ENCODE data around the gene PROC. TPM values are rescaled to one million over a fixed set of nuclear protein-coding genes. Genes with fewer than 3 reads are reported as not detected.

PROC gene
- total RNA-seq, 4 donors from 2014 or later: not detected

GRCh38 chr2:127410871-127411652 lies 7.2 kb upstream of the PROC start:
- Histone ChIP-seq H3K27me3 (peaks cover 0 to 5% of the 10 kb centered on the region in 2 donors), H3K36me3 (no peaks in the 10 kb centered on the region), H3K4me3 (peak overlapping the region in 1 of 4 donors; percentile 1), H3K4me1 (peaks cover 3 to 46% (median 26%) of the 10 kb centered on the region in 4 donors), H3K9me3 (peaks cover 0 to 3% (median 0%) of the 10 kb centered on the region in 4 donors), H3K27ac (peak overlapping the region; percentile 41 to 76 (median 71))
- DNase-seq (ENCODE audit: low spot score in 2 of 2): no peak
- 4 to 10% methylated on average over 6 of the region's 6 CpGs for WGBS, 2 donors
- TF ChIP-seq POLR2A (IDR thresholded peaks at IDR 0.05): no peak
- peak in 1 of 2 donors; percentile 39 for TF ChIP-seq EP300 (IDR thresholded peaks at IDR 0.05)
- TF ChIP-seq CTCF (IDR thresholded peaks at IDR 0.05): no peak

- 57 to 65% methylated on average over 12 of the region's 12 CpGs for WGBS, 2 donors
- Histone ChIP-seq H3K4me3 (peak overlapping the region in 1 of 4 donors; percentile 1), H3K4me1 (peaks cover 3 to 52% (median 30%) of the 10 kb centered on the region in 4 donors), H3K27me3 (peaks cover 0 to 11% of the 10 kb centered on the region in 2 donors), H3K36me3 (no peaks in the 10 kb centered on the region), H3K27ac (peak overlapping the region in 2 of 4 donors; percentile 73 to 76), H3K9me3 (peaks cover 0 to 3% (median 0%) of the 10 kb centered on the region in 4 donors)
- TF ChIP-seq CTCF (IDR thresholded peaks at IDR 0.05) (no peak), EP300 (IDR thresholded peaks at IDR 0.05) (peak in 1 of 2 donors; percentile 71)
- peak in 1 of 2 donors; percentile 58 for DNase-seq (ENCODE audit: low spot score in 2 of 2)
These were observed 6.4 kb upstream of the PROC start for GRCh38 chr2:127411653-127412369.

GRCh38 chr2:127413200-127413599 lies 5.0 kb upstream of the PROC start:
- 74 to 77% methylated on average over 3 of the region's 3 CpGs for WGBS, 2 donors
- Histone ChIP-seq H3K27ac (no peak overlapping the region), H3K36me3 (no peaks in the 10 kb centered on the region), H3K27me3 (peaks cover 0 to 22% of the 10 kb centered on the region in 2 donors), H3K4me3 (no peak overlapping the region), H3K4me1 (peaks cover 3 to 43% (median 30%) of the 10 kb centered on the region in 4 donors), H3K9me3 (peaks cover 0 to 3% (median 0%) of the 10 kb centered on the region in 4 donors)
- no peak for TF ChIP-seq CTCF (IDR thresholded peaks at IDR 0.05)
- TF ChIP-seq EP300 (IDR thresholded peaks at IDR 0.05): no peak
- TF ChIP-seq POLR2A (IDR thresholded peaks at IDR 0.05): no peak
- no peak for DNase-seq (ENCODE audit: low spot score in 2 of 2)

GRCh38 chr2:127413782-127414637 lies 4.2 kb upstream of the PROC start:
- no peaks in the 10 kb centered on the region for H3K36me3 ChIP-seq
- TF ChIP-seq POLR2A (IDR thresholded peaks at IDR 0.05) (no peak), EP300 (IDR thresholded peaks at IDR 0.05) (no peak), CTCF (IDR thresholded peaks at IDR 0.05) (no peak)
- 85 to 88% methylated on average over 8 of the region's 8 CpGs for WGBS, 2 donors
- H3K4me1 ChIP-seq: peaks cover 3 to 38% (median 28%) of the 10 kb centered on the region in 4 donors
- peaks cover 0 to 3% (median 0%) of the 10 kb centered on the region in 4 donors for H3K9me3 ChIP-seq
- H3K27me3 ChIP-seq: peaks cover 0 to 25% of the 10 kb centered on the region in 2 donors
- no peak overlapping the region for H3K4me3 ChIP-seq
- H3K27ac ChIP-seq: no peak overlapping the region
- DNase-seq (ENCODE audit: low spot score in 2 of 2): no peak

All from tibial nerve (tissue), 4 donors.